Neutrophil (primary cell): ENCODE results near the gene ST7.

Source experiments
- H3K27ac ChIP-seq: fragments of 200-600 bp; sonication (generic); 2 replicates; pipeline ENCODE4 v1.5.1; 2016; ENCODE audit warnings: mild to moderate bottlenecking, moderate library complexity
- H3K27me3 ChIP-seq: fragments of 200-600 bp; sonication (generic); 2 replicates; pipeline ENCODE4 v1.6.0; 2016; ENCODE audit warnings: mild to moderate bottlenecking
- H3K36me3 ChIP-seq: fragments of 200-600 bp; sonication (generic); 2 replicates; pipeline ENCODE4 v1.5.1; 2017
- H3K4me1 ChIP-seq, 2 experiments: fragments of 200-600 bp in 1 of 2; sonication (generic) in 1 of 2; 1 replicate in 1 of 2; 2 replicates in 1 of 2; pipeline versions ENCODE4 v1.5.1 to v1.6.1; 2013 to 2016; ENCODE audit warnings: low read depth in 1 of 2, low read length in 1 of 2, mild to moderate bottlenecking in 1 of 2, moderate library complexity in 1 of 2; ENCODE audit not compliant: control insufficient read depth in 1 of 2, insufficient read depth in 1 of 2
- H3K4me3 ChIP-seq, 2 experiments: fragments of 200-600 bp in 1 of 2; sonication (generic) in 1 of 2; 1 replicate in 1 of 2; 2 replicates in 1 of 2; pipeline ENCODE4 v1.5.1; 2013 to 2016; ENCODE audit warnings: low read depth in 1 of 2, low read length in 1 of 2, mild to moderate bottlenecking in 1 of 2, moderate library complexity in 1 of 2
- H3K9me3 ChIP-seq: fragments of 200-600 bp; sonication (generic); 2 replicates; pipeline ENCODE4 v1.5.1; 2016
- CTCF ChIP-seq: fragments of 200-600 bp; sonication (generic); IDR thresholded peaks from 2 replicates; pipeline ENCODE4 v1.5.1; 2016; ENCODE audit warnings: antibody characterized with exemption

Gene ST7

GRCh38 chr7:117193564-117193963, 240.3 kb downstream of the ST7 start:
- H3K4me1 ChIP-seq: no peaks in the 10 kb centered on the region
- no peak overlapping the region for H3K27ac ChIP-seq
- H3K27me3 ChIP-seq: no peaks in the 10 kb centered on the region
- no peak overlapping the region for H3K4me3 ChIP-seq
- H3K36me3 ChIP-seq: no peaks in the 10 kb centered on the region
- TF ChIP-seq CTCF: no peak
- no peaks in the 10 kb centered on the region for H3K9me3 ChIP-seq

GRCh38 chr7:117194445-117194844, 241.1 kb downstream of the ST7 start:
- H3K27ac ChIP-seq: no peak overlapping the region
- no peak overlapping the region for H3K4me3 ChIP-seq
- no peaks in the 10 kb centered on the region for H3K36me3 ChIP-seq
- no peaks in the 10 kb centered on the region for H3K27me3 ChIP-seq
- no peak for TF ChIP-seq CTCF
- H3K4me1 ChIP-seq: no peaks in the 10 kb centered on the region
- no peaks in the 10 kb centered on the region for H3K9me3 ChIP-seq

GRCh38 chr7:117195361-117196029, 242.2 kb downstream of the ST7 start:
- Histone ChIP-seq H3K27me3 (no peaks in the 10 kb centered on the region), H3K4me3 (no peak overlapping the region), H3K27ac (no peak overlapping the region)

GRCh38 chr7:117200132-117200531, 246.8 kb downstream of the ST7 start:
- Histone ChIP-seq H3K27me3 (no peaks in the 10 kb centered on the region), H3K36me3 (no peaks in the 10 kb centered on the region), H3K4me1 (no peaks in the 10 kb centered on the region), H3K27ac (no peak overlapping the region), H3K4me3 (no peak overlapping the region), H3K9me3 (no peaks in the 10 kb centered on the region)
- no peak for TF ChIP-seq CTCF

More at GRCh38 chr7:117195361-117196029, 242.2 kb downstream of the ST7 start:
- no peaks in the 10 kb centered on the region for H3K9me3 ChIP-seq
- TF ChIP-seq CTCF: no peak
- no peaks in the 10 kb centered on the region for H3K36me3 ChIP-seq
- H3K4me1 ChIP-seq: no peaks in the 10 kb centered on the region

- TF ChIP-seq CTCF: no peak
- no peak overlapping the region for H3K4me3 ChIP-seq
- H3K27ac ChIP-seq: no peak overlapping the region
- H3K27me3 ChIP-seq: no peaks in the 10 kb centered on the region
- H3K36me3 ChIP-seq: no peaks in the 10 kb centered on the region
- H3K4me1 ChIP-seq: no peaks in the 10 kb centered on the region
- H3K9me3 ChIP-seq: no peaks in the 10 kb centered on the region
Measured at GRCh38 chr7:117200786-117201458, 247.6 kb downstream of the ST7 start.
